Mesodermal cell (in vitro differentiated cells): ENCODE data around the gene ROCK2.
"Not testable (repeated sequence)": the region's sequence is repeated elsewhere in the genome, so short reads cannot be mapped to it uniquely, and the experiment has no call there.

Experiments used
- H3K27ac ChIP-seq: 2 replicates; pipeline ENCODE4 v1.7.0; 2013; ENCODE audit warnings: mild to moderate bottlenecking, low read depth, low read length, moderate library complexity; ENCODE audit not compliant: severe bottlenecking
- H3K36me3 ChIP-seq: 2 replicates; pipeline ENCODE4 v1.7.1; 2013; ENCODE audit warnings: mild to moderate bottlenecking, low read length, moderate library complexity; ENCODE audit not compliant: control insufficient read depth, insufficient read depth
- H3K4me1 ChIP-seq: one replicate; pipeline ENCODE4 v1.7.1; 2013; ENCODE audit warnings: mild to moderate bottlenecking, low read length; ENCODE audit not compliant: insufficient read depth, control insufficient read depth, poor library complexity, severe bottlenecking
- H3K4me3 ChIP-seq: 2 replicates; pipeline ENCODE4 v1.7.0; 2013; ENCODE audit warnings: low read length, control low read depth, mild to moderate bottlenecking; ENCODE audit not compliant: insufficient read depth, poor library complexity, severe bottlenecking; ENCODE audit errors: extremely low read depth
- H3K9me3 ChIP-seq: 2 replicates; pipeline ENCODE4 v1.7.1; 2013; ENCODE audit warnings: mild to moderate bottlenecking, low read length, moderate library complexity; ENCODE audit not compliant: control insufficient read depth
- WGBS, 2 experiments: methylation state at CpG; one replicate each; pipeline ENCODE4 v1.1.5; 2013; ENCODE audit warnings: missing lambda C conversion rate in 2 of 2; ENCODE audit not compliant: insufficient coverage in 2 of 2; 5-methylcytosine and 5-hydroxymethylcytosine counted together

Gene ROCK2

DNA sequence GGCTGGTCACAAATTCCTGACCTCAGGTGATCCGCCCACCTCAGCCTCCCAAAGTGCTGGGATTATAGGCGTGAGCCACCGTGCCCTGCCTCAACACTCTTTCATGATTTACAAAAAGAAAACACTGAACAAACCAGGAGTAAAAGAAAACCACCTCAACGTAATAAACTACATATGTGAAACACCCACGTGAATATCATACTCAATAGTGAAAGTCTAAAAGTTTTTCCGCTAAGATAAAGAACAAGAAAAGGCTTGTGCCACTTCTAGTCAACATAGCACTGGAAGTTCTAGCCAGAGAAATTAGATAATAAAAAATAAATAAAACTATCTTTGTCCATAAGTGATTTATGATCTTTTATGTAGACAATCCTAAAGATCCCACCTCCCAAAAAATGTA is 68.5 kb downstream of the ROCK2 start:
- H3K27ac ChIP-seq, result no peak overlapping the region
- H3K9me3 ChIP-seq, result no peaks in the 10 kb centered on the region
- no peaks in the 10 kb centered on the region for H3K4me1 ChIP-seq
- H3K4me3 ChIP-seq, result no peak overlapping the region
- WGBS, 2 experiments, result 86 to 92% methylated on average over 2 of the region's 6 CpGs
- peaks cover 32% of the 10 kb centered on the region for H3K36me3 ChIP-seq

GRCh38 chr2:11270891-11271290 is 73.5 kb downstream of the ROCK2 start:
- peaks cover 33% of the 10 kb centered on the region for H3K36me3 ChIP-seq
- H3K27ac ChIP-seq, result no peak overlapping the region
- H3K4me3 ChIP-seq, result no peak overlapping the region
- WGBS, 2 experiments, result no CpG with 5 or more reads among the region's 2 CpGs
- no peaks in the 10 kb centered on the region for H3K4me1 ChIP-seq
- no peaks in the 10 kb centered on the region for H3K9me3 ChIP-seq

DNA sequence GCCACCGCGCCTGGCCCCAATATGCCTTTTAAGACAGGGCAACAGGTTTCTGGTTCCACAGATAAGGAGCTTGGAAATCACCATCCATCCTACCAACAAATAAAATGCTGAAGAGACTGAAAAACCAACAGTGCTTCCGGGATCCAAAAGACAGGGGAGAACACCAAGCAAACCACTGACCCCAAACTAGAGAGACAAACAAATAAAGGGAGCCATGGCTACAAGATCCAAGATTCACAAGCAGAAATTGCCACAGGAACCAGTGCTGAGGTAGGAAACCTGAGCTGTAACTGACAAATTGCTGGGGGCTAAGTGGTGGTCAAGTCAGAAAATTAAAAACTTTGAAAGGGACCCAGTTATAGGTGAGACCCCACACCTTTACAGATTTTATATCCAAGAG is 76.5 kb downstream of the ROCK2 start:
- no peak overlapping the region for H3K4me3 ChIP-seq
- H3K9me3 ChIP-seq, result no peaks in the 10 kb centered on the region
- H3K4me1 ChIP-seq, result no peaks in the 10 kb centered on the region
- 100% methylated on average over 1 to 2 of the region's 3 CpGs for WGBS, 2 experiments
- no peak overlapping the region for H3K27ac ChIP-seq
- H3K36me3 ChIP-seq, result peaks cover 51% of the 10 kb centered on the region

DNA sequence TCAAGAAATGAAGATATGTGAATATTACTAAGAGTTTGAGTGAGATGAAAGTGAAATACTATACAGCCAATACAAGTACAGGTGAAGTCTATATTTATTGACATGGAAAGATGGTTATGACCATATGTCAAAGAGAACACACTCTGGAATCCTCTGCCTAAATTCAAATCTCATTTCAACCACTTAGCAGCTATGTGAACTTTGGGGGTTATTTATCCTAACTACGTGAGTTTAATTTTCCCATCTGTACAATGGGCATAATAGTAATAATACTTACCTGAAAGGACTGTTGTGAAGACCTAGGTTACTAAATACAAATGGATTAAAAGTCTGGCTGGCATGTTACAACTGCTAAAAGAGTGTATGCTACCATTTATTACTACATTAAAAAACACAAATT is 79.6 kb downstream of the ROCK2 start:
- Histone ChIP-seq H3K27ac (no peak overlapping the region), H3K4me3 (no peak overlapping the region), H3K4me1 (no peaks in the 10 kb centered on the region), H3K36me3 (peaks cover 39% of the 10 kb centered on the region), H3K9me3 (no peaks in the 10 kb centered on the region)
- WGBS, 2 experiments, result no CpG with 5 or more reads among the region's 1 CpG

DNA sequence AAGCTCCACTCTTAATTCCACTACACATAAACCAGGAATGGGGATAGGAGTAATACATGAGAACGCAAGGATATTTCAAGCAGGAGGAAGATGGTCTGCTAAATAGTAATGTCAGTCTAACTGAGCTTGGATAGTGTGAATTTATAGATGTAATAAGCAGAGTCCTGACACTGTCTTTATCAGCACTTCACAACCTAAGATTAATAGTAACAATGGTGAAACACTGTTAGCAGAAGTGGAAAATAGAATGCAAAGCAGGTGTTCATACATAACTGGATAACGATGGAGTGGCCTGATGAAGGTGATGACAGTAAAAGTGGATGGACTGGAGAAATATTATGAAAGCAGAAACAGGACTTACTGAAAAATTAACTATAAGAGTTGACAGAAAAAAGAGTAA is 80.4 kb downstream of the ROCK2 start:
- no peak overlapping the region for H3K27ac ChIP-seq
- no peaks in the 10 kb centered on the region for H3K4me1 ChIP-seq
- no peak overlapping the region for H3K4me3 ChIP-seq
- no peaks in the 10 kb centered on the region for H3K9me3 ChIP-seq
- WGBS, 2 experiments, result 100% methylated on average over 1 of the region's 2 CpGs
- peaks cover 32% of the 10 kb centered on the region for H3K36me3 ChIP-seq

DNA sequence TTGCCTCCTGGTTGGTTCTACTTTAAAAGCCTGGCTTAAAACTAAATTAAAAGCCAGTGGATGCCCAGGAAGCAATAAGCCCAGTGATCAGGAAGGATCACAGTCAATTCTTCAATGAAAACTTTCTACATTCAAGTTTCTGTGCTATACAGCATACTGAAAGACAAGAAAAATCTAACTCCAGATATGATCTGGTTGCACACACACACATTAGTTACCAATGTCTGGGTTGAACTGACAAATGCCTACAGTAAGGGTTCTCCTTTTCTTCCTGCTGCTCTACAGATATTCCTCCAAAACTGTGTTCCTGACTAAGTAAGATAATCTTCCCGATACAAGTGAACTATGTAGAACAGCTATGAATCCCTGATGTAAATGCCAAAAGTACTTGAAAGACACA is 81.3 kb downstream of the ROCK2 start:
- Histone ChIP-seq H3K4me1 (no peaks in the 10 kb centered on the region), H3K4me3 (no peak overlapping the region), H3K36me3 (peaks cover 32% of the 10 kb centered on the region), H3K9me3 (no peaks in the 10 kb centered on the region), H3K27ac (no peak overlapping the region)
- 80% methylated on average over 1 of the region's 1 CpG; no CpG with 5 or more reads in 1 of the 2 experiments for WGBS, 2 experiments

GRCh38 chr2:11262438-11262837 is 82.0 kb downstream of the ROCK2 start:
- peaks cover 35% of the 10 kb centered on the region for H3K36me3 ChIP-seq
- WGBS, 2 experiments, result 95 to 100% methylated on average over 1 to 2 of the region's 2 CpGs
- not testable (repeated sequence) for H3K4me1 ChIP-seq, H3K4me3 ChIP-seq, H3K27ac ChIP-seq, H3K9me3 ChIP-seq

- H3K27ac ChIP-seq, H3K4me3 ChIP-seq, H3K9me3 ChIP-seq, H3K4me1 ChIP-seq: not testable (repeated sequence)
- WGBS, 2 experiments, result 96 to 98% methylated on average over 5 to 8 of the region's 9 CpGs
- peaks cover 44% of the 10 kb centered on the region for H3K36me3 ChIP-seq
Measured at GRCh38 chr2:11261564-11261963, 82.9 kb downstream of the ROCK2 start.

DNA sequence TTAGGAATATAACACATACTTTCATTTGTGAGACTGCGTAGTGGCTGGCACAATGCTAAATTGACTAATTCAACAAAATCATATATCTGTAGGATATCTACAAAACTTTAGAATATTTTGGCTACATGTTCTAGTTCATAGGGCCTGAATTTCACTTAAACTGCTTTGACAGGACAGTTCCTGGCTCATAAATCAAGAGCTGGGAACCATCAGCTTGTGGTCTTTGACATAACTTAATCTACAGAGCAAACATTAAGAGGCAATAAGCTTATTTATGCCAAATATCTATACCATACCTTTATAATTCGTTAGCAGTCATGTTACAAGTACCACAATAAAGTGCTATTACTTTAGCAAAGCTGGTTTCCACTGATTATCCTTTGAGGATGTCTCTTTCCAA is 83.5 kb downstream of the ROCK2 start:
- H3K36me3 ChIP-seq, result peaks cover 46% of the 10 kb centered on the region
- H3K9me3 ChIP-seq, result no peaks in the 10 kb centered on the region
- no peak overlapping the region for H3K4me3 ChIP-seq
- H3K27ac ChIP-seq, result no peak overlapping the region
- H3K4me1 ChIP-seq, result no peaks in the 10 kb centered on the region
- WGBS, 2 experiments, result 0% methylated on average over 1 of the region's 2 CpGs; no CpG with 5 or more reads in 1 of the 2 experiments

GRCh38 chr2:11257964-11258363 is 86.5 kb downstream of the ROCK2 start:
- Histone ChIP-seq H3K9me3 (no peaks in the 10 kb centered on the region), H3K4me3 (no peak overlapping the region), H3K4me1 (no peaks in the 10 kb centered on the region), H3K27ac (no peak overlapping the region), H3K36me3 (peaks cover 29% of the 10 kb centered on the region)
- 90 to 97% methylated on average over 2 of the region's 3 CpGs for WGBS, 2 experiments

DNA sequence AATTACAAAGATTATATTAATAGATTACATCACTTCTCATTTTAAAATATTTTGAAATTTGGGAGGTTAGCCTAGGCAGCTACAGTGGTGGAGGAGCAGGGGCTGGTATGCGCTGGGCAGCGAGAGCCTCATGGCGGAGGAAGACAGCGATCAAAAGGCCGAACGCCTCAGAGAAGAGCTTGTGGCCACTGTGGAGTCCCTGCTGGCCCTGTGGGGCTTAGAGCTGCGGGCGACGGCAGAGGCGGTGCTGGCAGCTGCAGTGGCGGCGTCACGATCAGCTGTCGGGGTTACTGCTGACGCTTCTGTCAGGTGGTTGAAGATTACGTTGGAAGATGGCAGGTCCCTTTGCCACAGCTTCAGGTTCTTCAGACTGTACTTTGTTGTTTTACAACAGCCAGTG is 87.4 kb downstream of the ROCK2 start:
- H3K4me3 ChIP-seq, result no peak overlapping the region
- H3K9me3 ChIP-seq, result no peaks in the 10 kb centered on the region
- H3K27ac ChIP-seq, result no peak overlapping the region
- 80 to 84% methylated on average over 15 to 16 of the region's 16 CpGs for WGBS, 2 experiments
- H3K36me3 ChIP-seq, result peaks cover 23% of the 10 kb centered on the region
- H3K4me1 ChIP-seq, result no peaks in the 10 kb centered on the region
